Measurements from ENCODE around the gene TEX26. TPM values are rescaled to one million over a fixed set of nuclear protein-coding genes. Genes with fewer than 3 reads are reported as not detected.

TEX26 gene
- not detected for total RNA-seq

GRCh38 chr13:30932481-30933353 lies at the start of gene TEX26:
TSS of gene TEX26 (plus strand) at chr13:30932656. CDS start at chr13:30932716, 60 bp downstream.
- DNase-seq, result no peak
- TF ChIP-seq CTCF (IDR thresholded peaks at IDR 0.05), result no peak
- Histone ChIP-seq H3K27ac (no peak within 1 kb of the TSS), H3K4me3 (no peak within 1 kb of the TSS), H3K4me1 (no peaks in the 10 kb centered on the region), H3K9me3 (no peaks in the 10 kb centered on the region), H3K9ac (ENCODE audit: low read depth in 2 of 2, low read length in 2 of 2) (no peak within 1 kb of the TSS), H3K36me3 (no peaks in the 10 kb centered on the region), H3K27me3 (no peaks in the 10 kb centered on the region)
- intact Hi-C loops (cut with DNase I), result no loop called here

GRCh38 chr13:30882996-30883766 lies 49.3 kb upstream of the TEX26 start:
- Histone ChIP-seq H3K4me3 (no peak overlapping the region), H3K9me3 (no peaks in the 10 kb centered on the region), H3K27ac (no peak overlapping the region), H3K36me3 (no peaks in the 10 kb centered on the region), H3K27me3 (no peaks in the 10 kb centered on the region), H3K9ac (ENCODE audit: low read depth in 2 of 2, low read length in 2 of 2) (no peak overlapping the region), H3K4me1 (no peaks in the 10 kb centered on the region)
- intact Hi-C loops (cut with DNase I), result no loop called here
- DNase-seq, result no peak
- no peak for TF ChIP-seq CTCF (IDR thresholded peaks at IDR 0.05)

- Histone ChIP-seq H3K9ac (ENCODE audit: low read depth in 2 of 2, low read length in 2 of 2) (no peak overlapping the region), H3K4me1 (no peaks in the 10 kb centered on the region), H3K9me3 (no peaks in the 10 kb centered on the region), H3K27me3 (no peaks in the 10 kb centered on the region), H3K4me3 (no peak overlapping the region), H3K36me3 (no peaks in the 10 kb centered on the region), H3K27ac (no peak overlapping the region)
- TF ChIP-seq CTCF (IDR thresholded peaks at IDR 0.05), result no peak
- no peak for DNase-seq
- intact Hi-C loops (cut with DNase I), result no loop called here
These were observed 47.9 kb upstream of the TEX26 start for GRCh38 chr13:30884543-30884942.

- intact Hi-C loops (cut with DNase I), result no loop called here
- H3K36me3 ChIP-seq, result no peaks in the 10 kb centered on the region
- no peak overlapping the region for H3K9ac ChIP-seq (ENCODE audit: low read depth in 2 of 2, low read length in 2 of 2)
- H3K27ac ChIP-seq, result no peak overlapping the region
- no peaks in the 10 kb centered on the region for H3K9me3 ChIP-seq
- no peak for TF ChIP-seq CTCF (IDR thresholded peaks at IDR 0.05)
- DNase-seq, result no peak
- H3K4me3 ChIP-seq, result no peak overlapping the region
- H3K27me3 ChIP-seq, result no peaks in the 10 kb centered on the region
- no peaks in the 10 kb centered on the region for H3K4me1 ChIP-seq
These were observed 43.2 kb upstream of the TEX26 start for GRCh38 chr13:30889196-30889690.

GRCh38 chr13:30892966-30893365 lies 39.5 kb upstream of the TEX26 start:
- H3K9me3 ChIP-seq, result no peaks in the 10 kb centered on the region
- no peak for DNase-seq
- no peak overlapping the region for H3K9ac ChIP-seq (ENCODE audit: low read depth in 2 of 2, low read length in 2 of 2)
- intact Hi-C loops (cut with DNase I), result no loop called here
- H3K27ac ChIP-seq, result no peak overlapping the region
- TF ChIP-seq CTCF (IDR thresholded peaks at IDR 0.05), result no peak
- H3K36me3 ChIP-seq, result no peaks in the 10 kb centered on the region
- no peaks in the 10 kb centered on the region for H3K4me1 ChIP-seq
- no peak overlapping the region for H3K4me3 ChIP-seq
- no peaks in the 10 kb centered on the region for H3K27me3 ChIP-seq

Data from colonic mucosa (tissue), 4 donors.